Gastroesophageal sphincter (tissue), 4 donors: ENCODE measurements around the gene MTCH2. TPM values are rescaled to one million over a fixed set of nuclear protein-coding genes. Genes with fewer than 3 reads are reported as not detected.

Experiments
- ATAC-seq: fragments of 150-250 bp; one replicate; pipeline ENCODE4 v1.9.1; 2016; ENCODE audit warnings: mild to moderate bottlenecking, moderate library complexity
- H3K27ac ChIP-seq, 4 donors: fragments of 200-600 bp; sonication (generic) in 3 of 4; 1 replicate in 3 of 4; 2 replicates in 1 of 4; pipeline ENCODE4 v1.5.1; 2016 to 2019
- H3K27me3 ChIP-seq: fragments of 200-600 bp; sonication (generic); one replicate; pipeline ENCODE4 v1.5.1; 2019
- H3K36me3 ChIP-seq, 2 donors: fragments of 200-600 bp; sonication (generic); one replicate each; pipeline ENCODE4 v1.5.1; 2019; ENCODE audit warnings: control low read depth in 1 of 2
- H3K4me1 ChIP-seq, 3 donors: fragments of 200-600 bp; sonication (generic); 1 replicate in 2 of 3; 2 replicates in 1 of 3; pipeline ENCODE4 v1.5.1; 2016 to 2019; ENCODE audit warnings: control low read depth in 2 of 3
- H3K4me3 ChIP-seq, 2 donors: fragments of 200-600 bp; sonication (generic); one replicate each; pipeline ENCODE4 v1.5.1; 2019; ENCODE audit warnings: mild to moderate bottlenecking in 1 of 2, moderate library complexity in 1 of 2
- H3K9me3 ChIP-seq, 3 donors: fragments of 200-600 bp; sonication (generic); one replicate each; pipeline ENCODE4 v1.5.1; 2017 to 2019; ENCODE audit warnings: control low read depth in 2 of 3
- EP300 ChIP-seq: sonication (generic); formaldehyde crosslinking; IDR thresholded peaks from one replicate; pipeline ENCODE4 v1.6.1; 2017; ENCODE audit warnings: antibody characterized with exemption, mild to moderate bottlenecking
- POLR2A ChIP-seq, 2 donors: fragments of 450-650 bp; IDR thresholded peaks; one replicate each; pipeline ENCODE4 v1.6.1; 2017; ENCODE audit warnings: antibody characterized with exemption in 2 of 2, mild to moderate bottlenecking in 2 of 2, moderate library complexity in 1 of 2
- POLR2AphosphoS5 ChIP-seq: sonication (generic); formaldehyde crosslinking; IDR thresholded peaks from one replicate; pipeline ENCODE4 v1.6.1; 2017; ENCODE audit warnings: antibody characterized with exemption
- WGBS, 2 donors: methylation state at CpG; one replicate each; pipeline ENCODE4 v1.1.5; 2018; ENCODE audit warnings: low coverage in 1 of 2; 5-methylcytosine and 5-hydroxymethylcytosine counted together
- total RNA-seq, 4 donors: library from RNA; depleted of rRNA; stranded (reverse); fragments of >200 nt; gene quantifications; one replicate each; pipeline ENCODE4 v1.1.0, GENCODE V29; 2016
- TF ChIP-seq, protein P1 (sequence below), 4 experiments: fragments of 200-600 bp in 2 of 4; fragments of 450-650 bp in 2 of 4; sonication (generic) in 1 of 4; IDR thresholded peaks; one replicate each; pipeline ENCODE4 v1.5.1; 2017 to 2019; ENCODE audit warnings: antibody characterized with exemption in 4 of 4, mild to moderate bottlenecking in 2 of 4, moderate library complexity in 2 of 4

MTCH2 gene
- total RNA-seq, 4 donors from 2014 or later, result 34.5 to 66.2 (median 40.0) TPM

DNA sequence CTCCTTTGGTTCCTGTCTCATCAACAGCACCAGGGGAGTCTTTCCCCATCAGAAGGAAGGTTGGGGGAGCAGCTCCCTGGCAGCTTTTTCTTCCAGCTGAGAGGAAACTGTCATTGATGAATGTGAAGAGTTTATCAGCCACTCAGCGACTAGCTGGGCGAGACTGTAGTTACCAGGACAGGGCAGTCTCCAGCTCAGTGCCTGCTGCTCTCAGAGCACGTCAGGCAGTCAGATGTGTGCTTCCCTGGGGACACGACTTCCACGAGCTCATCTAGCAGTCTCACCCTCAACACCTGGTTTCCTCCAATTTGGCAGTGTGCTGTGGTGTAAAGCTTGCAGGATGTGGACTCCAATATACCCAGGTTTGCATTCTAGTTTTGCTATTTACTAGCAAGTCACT, 35.6 kb downstream of the MTCH2 start:
- Histone ChIP-seq H3K9me3 (no peaks in the 10 kb centered on the region), H3K27me3 (no peaks in the 10 kb centered on the region), H3K4me3 (no peak overlapping the region), H3K36me3 (peaks cover 0 to 19% of the 10 kb centered on the region in 2 donors), H3K27ac (no peak overlapping the region), H3K4me1 (no peaks in the 10 kb centered on the region)
- no peak for ATAC-seq
- 27 to 38% methylated on average over 4 to 5 of the region's 5 CpGs for WGBS, 2 donors
- TF ChIP-seq POLR2A (IDR thresholded peaks at IDR 0.05) (no peak), EP300 (no peak), POLR2AphosphoS5 (no peak)
- TF ChIP-seq, protein P1, sequence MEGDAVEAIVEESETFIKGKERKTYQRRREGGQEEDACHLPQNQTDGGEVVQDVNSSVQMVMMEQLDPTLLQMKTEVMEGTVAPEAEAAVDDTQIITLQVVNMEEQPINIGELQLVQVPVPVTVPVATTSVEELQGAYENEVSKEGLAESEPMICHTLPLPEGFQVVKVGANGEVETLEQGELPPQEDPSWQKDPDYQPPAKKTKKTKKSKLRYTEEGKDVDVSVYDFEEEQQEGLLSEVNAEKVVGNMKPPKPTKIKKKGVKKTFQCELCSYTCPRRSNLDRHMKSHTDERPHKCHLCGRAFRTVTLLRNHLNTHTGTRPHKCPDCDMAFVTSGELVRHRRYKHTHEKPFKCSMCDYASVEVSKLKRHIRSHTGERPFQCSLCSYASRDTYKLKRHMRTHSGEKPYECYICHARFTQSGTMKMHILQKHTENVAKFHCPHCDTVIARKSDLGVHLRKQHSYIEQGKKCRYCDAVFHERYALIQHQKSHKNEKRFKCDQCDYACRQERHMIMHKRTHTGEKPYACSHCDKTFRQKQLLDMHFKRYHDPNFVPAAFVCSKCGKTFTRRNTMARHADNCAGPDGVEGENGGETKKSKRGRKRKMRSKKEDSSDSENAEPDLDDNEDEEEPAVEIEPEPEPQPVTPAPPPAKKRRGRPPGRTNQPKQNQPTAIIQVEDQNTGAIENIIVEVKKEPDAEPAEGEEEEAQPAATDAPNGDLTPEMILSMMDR (IDR thresholded peaks at IDR 0.05), result no peak

DNA sequence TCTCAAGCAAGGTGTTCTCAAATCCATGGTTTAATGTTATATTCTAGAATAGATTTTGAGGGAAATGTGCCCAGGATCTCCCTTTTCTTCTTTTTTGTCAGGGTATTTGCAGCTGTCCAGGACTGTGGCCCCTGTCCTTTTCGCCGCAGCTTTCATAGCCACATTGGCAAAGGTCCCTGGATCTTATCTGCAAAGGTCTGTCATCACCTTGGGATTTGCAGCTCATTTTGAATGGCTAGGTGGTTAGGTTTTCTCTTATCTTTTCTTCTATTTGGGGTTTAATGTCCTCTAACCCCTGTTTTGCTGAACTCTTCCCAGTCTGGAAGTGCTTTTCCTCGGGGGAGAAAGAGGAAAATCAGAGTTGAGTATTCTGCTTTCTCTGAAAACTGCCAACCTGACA, 36.4 kb downstream of the MTCH2 start:
- no peaks in the 10 kb centered on the region for H3K27me3 ChIP-seq
- H3K36me3 ChIP-seq, result peaks cover 0 to 13% of the 10 kb centered on the region in 2 donors
- ATAC-seq, result no peak
- no peak overlapping the region for H3K27ac ChIP-seq
- TF ChIP-seq EP300 (no peak), POLR2AphosphoS5 (no peak), POLR2A (IDR thresholded peaks at IDR 0.05) (no peak)
- TF ChIP-seq, protein P1 (IDR thresholded peaks at IDR 0.05), result no peak
- H3K9me3 ChIP-seq, result no peaks in the 10 kb centered on the region
- no peak overlapping the region for H3K4me3 ChIP-seq
- H3K4me1 ChIP-seq, result no peaks in the 10 kb centered on the region
- WGBS, 2 donors, result 72 to 75% methylated on average over 3 of the region's 3 CpGs

DNA sequence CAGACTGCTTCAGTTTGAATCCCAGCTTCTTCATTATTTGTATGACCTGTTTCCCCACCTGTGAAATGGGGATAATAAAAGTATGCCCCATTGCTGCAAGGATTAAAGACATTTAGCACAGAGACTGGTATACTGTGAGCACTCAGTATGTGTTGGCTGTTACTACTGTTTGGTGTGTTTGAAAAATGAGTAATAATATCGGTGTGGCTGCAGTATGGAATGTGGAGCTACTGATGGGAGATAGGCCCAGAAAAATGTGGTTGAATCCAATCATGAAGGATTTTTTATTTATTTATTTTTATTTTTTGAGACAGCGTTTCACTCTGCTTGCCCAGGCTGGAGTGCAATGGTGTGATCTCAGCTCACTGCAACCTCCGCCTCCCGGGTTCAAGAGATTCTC, 39.1 kb downstream of the MTCH2 start:
- H3K27me3 ChIP-seq, result no peaks in the 10 kb centered on the region
- 67 to 89% methylated on average over 1 to 4 of the region's 4 CpGs for WGBS, 2 donors

DNA sequence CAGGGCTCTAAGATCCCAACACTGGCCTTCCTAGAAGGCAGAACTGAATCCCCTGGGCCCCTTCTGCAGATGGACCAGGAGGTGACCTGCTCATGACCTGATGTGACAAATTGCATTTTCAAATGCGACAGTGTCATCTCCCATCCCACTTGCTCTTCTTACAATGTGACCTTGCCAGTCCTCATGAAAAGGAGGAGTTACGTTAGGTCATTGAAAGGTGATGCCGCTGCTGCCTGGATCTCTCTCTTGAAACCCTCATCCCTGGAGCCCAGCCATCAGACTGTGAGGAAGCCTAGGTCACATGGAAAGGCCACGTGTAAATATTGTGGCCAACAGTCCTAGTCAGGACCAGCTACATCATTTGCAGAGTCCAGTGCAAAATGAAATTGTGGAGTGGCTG, 42.5 kb downstream of the MTCH2 start:
- H3K9me3 ChIP-seq, result no peaks in the 10 kb centered on the region
- no peak overlapping the region for H3K4me3 ChIP-seq
- peaks cover 5% of the 10 kb centered on the region for H3K27me3 ChIP-seq
- ATAC-seq, result no peak
- no peaks in the 10 kb centered on the region for H3K36me3 ChIP-seq
- no peak overlapping the region for H3K27ac ChIP-seq
- no peaks in the 10 kb centered on the region for H3K4me1 ChIP-seq
- TF ChIP-seq POLR2AphosphoS5 (no peak), POLR2A (IDR thresholded peaks at IDR 0.05) (no peak), EP300 (no peak)
- TF ChIP-seq, protein P1 (IDR thresholded peaks at IDR 0.05), result no peak
- WGBS, 2 donors, result 64 to 76% methylated on average over 3 to 4 of the region's 4 CpGs

More for the DNA sequence above, 39.1 kb downstream of the MTCH2 start:
- no peak for ATAC-seq
- H3K4me3 ChIP-seq, result no peak overlapping the region
- H3K9me3 ChIP-seq, result no peaks in the 10 kb centered on the region
- no peak overlapping the region for H3K27ac ChIP-seq
- no peaks in the 10 kb centered on the region for H3K36me3 ChIP-seq
- no peaks in the 10 kb centered on the region for H3K4me1 ChIP-seq
- TF ChIP-seq, protein P1 (IDR thresholded peaks at IDR 0.05), result no peak
- TF ChIP-seq POLR2A (IDR thresholded peaks at IDR 0.05) (no peak), EP300 (no peak), POLR2AphosphoS5 (no peak)

DNA sequence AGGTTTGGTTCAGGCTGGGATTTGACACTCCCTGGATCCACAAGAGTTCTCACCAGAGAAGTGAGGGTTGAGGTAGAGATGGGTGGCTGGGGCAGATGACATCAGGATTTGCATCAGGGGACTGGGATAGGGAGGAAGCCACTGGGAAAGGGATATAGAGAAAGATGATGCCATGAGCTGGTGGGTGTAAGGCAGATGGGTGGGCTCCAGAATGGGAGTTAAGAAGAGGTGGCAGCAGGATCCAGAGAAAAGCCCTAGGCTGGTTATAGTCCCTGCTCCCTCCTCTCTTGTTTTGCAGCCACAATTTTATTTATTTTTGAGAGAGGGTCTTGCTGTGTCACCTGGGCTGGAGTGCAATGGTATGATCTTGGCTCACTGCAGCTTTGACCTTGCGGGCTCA, 46.4 kb downstream of the MTCH2 start:
- peaks cover 44% of the 10 kb centered on the region for H3K27me3 ChIP-seq
- ATAC-seq, result no peak
- no peak overlapping the region for H3K4me3 ChIP-seq
- 60 to 100% methylated on average over 1 of the region's 1 CpG for WGBS, 2 donors
- H3K4me1 ChIP-seq, result peaks cover 0 to 15% (median 11%) of the 10 kb centered on the region in 3 donors
- no peak overlapping the region for H3K27ac ChIP-seq
- no peaks in the 10 kb centered on the region for H3K9me3 ChIP-seq
- no peaks in the 10 kb centered on the region for H3K36me3 ChIP-seq
- TF ChIP-seq, protein P1 (IDR thresholded peaks at IDR 0.05), result no peak
- TF ChIP-seq EP300 (no peak), POLR2A (IDR thresholded peaks at IDR 0.05) (no peak), POLR2AphosphoS5 (no peak)
